Measurements from ENCODE around the gene PRCP. TPM values are rescaled to one million over a fixed set of nuclear protein-coding genes. Genes with fewer than 3 reads are reported as not detected.

The PRCP gene
- total RNA-seq, 1 experiment from 2014 or later, result 51.5 TPM

GRCh38 chr11:82899186-82899820, 927 bp downstream of the PRCP start:
- ChIA-PET CTCF (no interaction called here), POLR2A (ENCODE audit: unreplicated experiment) (interaction anchor here (1.2 kb wide), 1 partner anchor 31 kb away, joined by 4 read pairs; no protein-coding TSS in a partner anchor)
- Histone ChIP-seq H3K79me2 (ENCODE audit: low read length) (peaks cover 59% of the 10 kb centered on the region), H3K27ac (ENCODE audit: low read length) (no peak overlapping the region), H3K27me3 (ENCODE audit: low read length) (no peaks in the 10 kb centered on the region), H3K9me2 (replicated peaks; ENCODE audit: low read length) (no peaks in the 10 kb centered on the region), H3K4me1 (ENCODE audit: insufficient read depth, low read length) (peaks cover 21% of the 10 kb centered on the region), H3K4me2 (ENCODE audit: low read length) (peak overlapping the region; percentile 93), H3K9ac (ENCODE audit: low read length) (peak overlapping the region; percentile 76), H3K4me3 (ENCODE audit: low read length) (peak overlapping the region; percentile 83), H3K9me3 (ENCODE audit: low read length) (no peaks in the 10 kb centered on the region), H3F3A (ENCODE audit: low read length, unreplicated experiment) (no peaks in the 10 kb centered on the region), H2AFZ (ENCODE audit: low read length) (peak overlapping the region; percentile 90; the same call in 1 of the 2 replicates), H4K20me1 (ENCODE audit: low read length) (no peaks in the 10 kb centered on the region), H3K36me3 (ENCODE audit: low read depth, low read length) (no peaks in the 10 kb centered on the region)
- no TSS peak for BruUV-seq (replicated peaks)
- TF ChIP-seq CTCF (conservative IDR thresholded peaks at IDR 0.05; ENCODE audit: low read depth, low read length) (no peak), EZH2 (IDR thresholded peaks at IDR 0.05; ENCODE audit: low read length, unreplicated experiment) (no peak), EZH2phosphoT487 (IDR thresholded peaks at IDR 0.05; ENCODE audit: borderline replicate concordance, low read length) (no peak)
- ATAC-seq (no peak), DNase-seq (no peak)
- intact Hi-C loops (cut with micrococcal nuclease), result loop anchor here (1.0 kb wide), 1 partner anchor 32 kb away; no protein-coding TSS in a partner anchor

- H3K4me2 ChIP-seq (ENCODE audit: low read length), result peak overlapping the region; percentile 20; the same call in 1 of the 2 replicates
- no TSS peak for BruUV-seq (replicated peaks)
- no peaks in the 10 kb centered on the region for H3K9me2 ChIP-seq (replicated peaks; ENCODE audit: low read length)
- H3K36me3 ChIP-seq (ENCODE audit: low read depth, low read length), result no peaks in the 10 kb centered on the region
- DNase-seq (no peak), ATAC-seq (no peak)
- intact Hi-C loops (cut with micrococcal nuclease), result no loop called here
- no peaks in the 10 kb centered on the region for H3F3A ChIP-seq (ENCODE audit: low read length, unreplicated experiment)
- H3K27me3 ChIP-seq (ENCODE audit: low read length), result no peaks in the 10 kb centered on the region
- no peaks in the 10 kb centered on the region for H3K9me3 ChIP-seq (ENCODE audit: low read length)
- no peak overlapping the region for H3K9ac ChIP-seq (ENCODE audit: low read length)
- ChIA-PET POLR2A (ENCODE audit: unreplicated experiment) (no interaction called here), CTCF (no interaction called here)
- no peaks in the 10 kb centered on the region for H4K20me1 ChIP-seq (ENCODE audit: low read length)
- no peak for TF ChIP-seq CTCF (conservative IDR thresholded peaks at IDR 0.05; ENCODE audit: low read depth, low read length)
- no peak for TF ChIP-seq EZH2 (IDR thresholded peaks at IDR 0.05; ENCODE audit: low read length, unreplicated experiment)
- no peak for TF ChIP-seq EZH2phosphoT487 (IDR thresholded peaks at IDR 0.05; ENCODE audit: borderline replicate concordance, low read length)
- no peak overlapping the region for H2AFZ ChIP-seq (ENCODE audit: low read length)
- H3K4me3 ChIP-seq (ENCODE audit: low read length), result no peak overlapping the region
- peaks cover 18% of the 10 kb centered on the region for H3K4me1 ChIP-seq (ENCODE audit: insufficient read depth, low read length)
- H3K27ac ChIP-seq (ENCODE audit: low read length), result no peak overlapping the region
- H3K79me2 ChIP-seq (ENCODE audit: low read length), result peaks cover 50% of the 10 kb centered on the region
Observed at GRCh38 chr11:82898241-82898640, 2.0 kb downstream of the PRCP start.

- BruUV-seq (replicated peaks), result no TSS peak
- no peaks in the 10 kb centered on the region for H3K27me3 ChIP-seq (ENCODE audit: low read length)
- ChIA-PET CTCF (no interaction called here), POLR2A (ENCODE audit: unreplicated experiment) (no interaction called here)
- no peaks in the 10 kb centered on the region for H3K36me3 ChIP-seq (ENCODE audit: low read depth, low read length)
- intact Hi-C loops (cut with micrococcal nuclease), result no loop called here
- peaks cover 9% of the 10 kb centered on the region for H3K4me1 ChIP-seq (ENCODE audit: insufficient read depth, low read length)
- no peak overlapping the region for H3K4me3 ChIP-seq (ENCODE audit: low read length)
- H3K79me2 ChIP-seq (ENCODE audit: low read length), result peaks cover 34% of the 10 kb centered on the region
- TF ChIP-seq EZH2 (IDR thresholded peaks at IDR 0.05; ENCODE audit: low read length, unreplicated experiment), result no peak
- no peak for TF ChIP-seq CTCF (conservative IDR thresholded peaks at IDR 0.05; ENCODE audit: low read depth, low read length)
- TF ChIP-seq EZH2phosphoT487 (IDR thresholded peaks at IDR 0.05; ENCODE audit: borderline replicate concordance, low read length), result no peak
- H4K20me1 ChIP-seq (ENCODE audit: low read length), result no peaks in the 10 kb centered on the region
- H3K9me3 ChIP-seq (ENCODE audit: low read length), result no peaks in the 10 kb centered on the region
- no peak overlapping the region for H3K27ac ChIP-seq (ENCODE audit: low read length)
- DNase-seq, result no peak
- H2AFZ ChIP-seq (ENCODE audit: low read length), result no peak overlapping the region
- H3F3A ChIP-seq (ENCODE audit: low read length, unreplicated experiment), result no peaks in the 10 kb centered on the region
- no peak overlapping the region for H3K9ac ChIP-seq (ENCODE audit: low read length)
- no peak for ATAC-seq
- no peaks in the 10 kb centered on the region for H3K9me2 ChIP-seq (replicated peaks; ENCODE audit: low read length)
- no peak overlapping the region for H3K4me2 ChIP-seq (ENCODE audit: low read length)
Observed at GRCh38 chr11:82896183-82896582, 4.0 kb downstream of the PRCP start.

Measured in PC-3 (cell line).